ENCODE measurements around the gene CAMTA1. TPM values are rescaled to one million over a fixed set of nuclear protein-coding genes. Genes with fewer than 3 reads are reported as not detected.

CAMTA1 gene
- total and polyA plus RNA-seq, 4 donors, result 18.0 to 93.5 (median 35.8) TPM

DNA sequence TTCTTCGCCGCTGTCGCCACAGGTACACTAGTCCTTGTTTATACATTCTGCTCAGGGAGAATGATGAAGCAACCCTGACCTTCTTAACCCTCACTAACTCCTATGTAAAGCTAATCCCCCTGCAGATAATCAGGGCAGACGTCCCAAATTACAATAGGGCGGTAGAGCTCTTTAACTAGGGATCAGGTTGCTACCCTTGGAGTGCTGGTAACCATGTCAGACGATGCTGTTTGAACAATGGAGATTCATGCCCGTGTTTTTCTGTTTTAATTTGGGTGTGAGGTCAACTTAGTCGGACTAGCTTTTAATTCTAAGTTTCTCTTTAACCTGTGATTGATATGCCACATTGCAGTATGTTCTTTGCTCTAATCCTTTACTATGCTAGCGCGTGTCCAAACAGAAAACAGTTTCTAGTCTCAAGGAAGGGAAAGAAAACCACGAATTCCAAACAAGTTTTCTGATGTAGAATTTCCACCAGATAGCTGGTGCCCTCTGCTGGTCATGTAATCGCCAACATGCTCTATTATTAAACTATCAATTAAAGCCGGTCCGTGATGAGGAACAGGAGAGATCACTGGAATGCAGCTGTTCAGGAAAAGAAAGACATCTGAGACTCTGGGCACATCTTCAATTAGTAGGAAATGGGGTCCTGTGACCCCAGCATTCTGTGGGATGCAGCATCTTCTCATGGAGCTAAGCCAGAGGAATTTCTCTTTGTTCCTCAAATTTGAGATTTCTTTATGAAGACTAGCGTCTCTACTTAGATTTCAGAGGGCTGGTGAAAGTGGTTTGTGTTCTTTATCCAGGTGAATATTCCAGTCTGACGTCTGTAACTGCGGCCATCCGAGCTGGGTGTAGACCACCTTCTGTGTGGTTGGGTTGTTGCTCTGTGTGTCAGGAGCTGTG, 967.5 kb downstream of the CAMTA1 start:
- no peaks in the 10 kb centered on the region for H3K36me3 ChIP-seq (ENCODE audit: control insufficient read depth in 4 of 4, insufficient read depth in 3 of 4, low read depth in 1 of 4, low read length in 3 of 4)
- H3K4me3 ChIP-seq (ENCODE audit: low read depth in 1 of 3, low read length in 3 of 3), result peak overlapping the region; percentile 40 to 59 (median 44)
- H3K4me1 ChIP-seq (ENCODE audit: control insufficient read depth in 4 of 4, insufficient read depth in 4 of 4, low read length in 3 of 4), result peaks cover 0 to 8% (median 7%) of the 10 kb centered on the region in 4 donors
- peak; percentile 50 for DNase-seq (ENCODE audit: low spot score)
- no peaks in the 10 kb centered on the region for H3K9me3 ChIP-seq (ENCODE audit: control insufficient read depth in 4 of 4, low read length in 3 of 4)
- TF ChIP-seq YY1 (IDR thresholded peaks at IDR 0.05) (no peak), HNF4G (IDR thresholded peaks at IDR 0.05) (no peak), CTCF (IDR thresholded peaks at IDR 0.05; ENCODE audit: low read depth, low read length, missing input control) (peak; percentile 80), JUND (IDR thresholded peaks at IDR 0.05) (no peak), NR2F2 (IDR thresholded peaks at IDR 0.05) (no peak), FOXA2 (IDR thresholded peaks at IDR 0.05) (peak; percentile 6), RXRA (IDR thresholded peaks at IDR 0.05) (no peak), FOXA1 (IDR thresholded peaks at IDR 0.05) (no peak), GABPA (IDR thresholded peaks at IDR 0.05 in 1 of 2, conservative IDR thresholded peaks at IDR 0.05 in 1 of 2) (no peak), TAF1 (conservative IDR thresholded peaks at IDR 0.05) (no peak), RAD21 (IDR thresholded peaks at IDR 0.05) (peak; percentile 96), EGR1 (IDR thresholded peaks at IDR 0.05; ENCODE audit: low read depth in 2 of 2) (no peak)
- TF ChIP-seq, protein P1, sequence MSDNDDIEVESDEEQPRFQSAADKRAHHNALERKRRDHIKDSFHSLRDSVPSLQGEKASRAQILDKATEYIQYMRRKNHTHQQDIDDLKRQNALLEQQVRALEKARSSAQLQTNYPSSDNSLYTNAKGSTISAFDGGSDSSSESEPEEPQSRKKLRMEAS (IDR thresholded peaks at IDR 0.05), result no peak
- TF ChIP-seq, protein P2, sequence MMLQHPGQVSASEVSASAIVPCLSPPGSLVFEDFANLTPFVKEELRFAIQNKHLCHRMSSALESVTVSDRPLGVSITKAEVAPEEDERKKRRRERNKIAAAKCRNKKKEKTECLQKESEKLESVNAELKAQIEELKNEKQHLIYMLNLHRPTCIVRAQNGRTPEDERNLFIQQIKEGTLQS (IDR thresholded peaks at IDR 0.05), result peak; percentile 15
- TF ChIP-seq, protein P3, sequence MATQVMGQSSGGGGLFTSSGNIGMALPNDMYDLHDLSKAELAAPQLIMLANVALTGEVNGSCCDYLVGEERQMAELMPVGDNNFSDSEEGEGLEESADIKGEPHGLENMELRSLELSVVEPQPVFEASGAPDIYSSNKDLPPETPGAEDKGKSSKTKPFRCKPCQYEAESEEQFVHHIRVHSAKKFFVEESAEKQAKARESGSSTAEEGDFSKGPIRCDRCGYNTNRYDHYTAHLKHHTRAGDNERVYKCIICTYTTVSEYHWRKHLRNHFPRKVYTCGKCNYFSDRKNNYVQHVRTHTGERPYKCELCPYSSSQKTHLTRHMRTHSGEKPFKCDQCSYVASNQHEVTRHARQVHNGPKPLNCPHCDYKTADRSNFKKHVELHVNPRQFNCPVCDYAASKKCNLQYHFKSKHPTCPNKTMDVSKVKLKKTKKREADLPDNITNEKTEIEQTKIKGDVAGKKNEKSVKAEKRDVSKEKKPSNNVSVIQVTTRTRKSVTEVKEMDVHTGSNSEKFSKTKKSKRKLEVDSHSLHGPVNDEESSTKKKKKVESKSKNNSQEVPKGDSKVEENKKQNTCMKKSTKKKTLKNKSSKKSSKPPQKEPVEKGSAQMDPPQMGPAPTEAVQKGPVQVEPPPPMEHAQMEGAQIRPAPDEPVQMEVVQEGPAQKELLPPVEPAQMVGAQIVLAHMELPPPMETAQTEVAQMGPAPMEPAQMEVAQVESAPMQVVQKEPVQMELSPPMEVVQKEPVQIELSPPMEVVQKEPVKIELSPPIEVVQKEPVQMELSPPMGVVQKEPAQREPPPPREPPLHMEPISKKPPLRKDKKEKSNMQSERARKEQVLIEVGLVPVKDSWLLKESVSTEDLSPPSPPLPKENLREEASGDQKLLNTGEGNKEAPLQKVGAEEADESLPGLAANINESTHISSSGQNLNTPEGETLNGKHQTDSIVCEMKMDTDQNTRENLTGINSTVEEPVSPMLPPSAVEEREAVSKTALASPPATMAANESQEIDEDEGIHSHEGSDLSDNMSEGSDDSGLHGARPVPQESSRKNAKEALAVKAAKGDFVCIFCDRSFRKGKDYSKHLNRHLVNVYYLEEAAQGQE (IDR thresholded peaks at IDR 0.05), result no peak
- 19% methylated on average over 18 of the region's 18 CpGs for WGBS
- no peaks in the 10 kb centered on the region for H3K27me3 ChIP-seq (ENCODE audit: control insufficient read depth in 4 of 4, insufficient read depth in 4 of 4, low read length in 3 of 4)
- peak overlapping the region in 1 of 2 donors; percentile 59 for H3K9ac ChIP-seq (ENCODE audit: low read depth in 1 of 2, low read length in 2 of 2)
- H3K27ac ChIP-seq (ENCODE audit: low read depth in 1 of 2, low read length in 2 of 2), result no peak overlapping the region

DNA sequence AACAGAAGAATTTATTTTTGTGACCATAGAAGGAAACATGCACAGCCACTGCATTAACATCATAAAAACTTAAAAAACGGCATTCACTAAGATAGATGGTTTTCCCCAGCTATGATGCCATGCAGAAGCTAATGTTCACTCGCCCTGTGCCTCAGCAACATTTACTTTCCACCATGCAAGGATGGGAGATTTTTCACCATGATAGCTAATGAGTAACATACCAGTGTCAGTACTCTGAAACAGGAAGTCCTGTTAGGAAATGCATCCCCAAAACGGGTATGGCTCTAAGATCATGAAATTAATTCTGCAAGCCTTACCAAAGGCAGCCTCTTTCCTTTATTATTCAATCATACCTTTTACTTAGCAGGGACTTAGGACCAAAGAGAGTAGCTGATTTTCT, 968.4 kb downstream of the CAMTA1 start:
- DNase-seq (ENCODE audit: low spot score), result no peak
- Histone ChIP-seq H3K4me3 (ENCODE audit: low read depth in 1 of 3, low read length in 3 of 3) (no peak overlapping the region), H3K9me3 (ENCODE audit: control insufficient read depth in 4 of 4, low read length in 3 of 4) (no peaks in the 10 kb centered on the region), H3K27me3 (ENCODE audit: control insufficient read depth in 4 of 4, insufficient read depth in 4 of 4, low read length in 3 of 4) (no peaks in the 10 kb centered on the region), H3K36me3 (ENCODE audit: control insufficient read depth in 4 of 4, insufficient read depth in 3 of 4, low read depth in 1 of 4, low read length in 3 of 4) (no peaks in the 10 kb centered on the region), H3K9ac (ENCODE audit: low read depth in 1 of 2, low read length in 2 of 2) (no peak overlapping the region), H3K4me1 (ENCODE audit: control insufficient read depth in 4 of 4, insufficient read depth in 4 of 4, low read length in 3 of 4) (peaks cover 0 to 8% (median 7%) of the 10 kb centered on the region in 4 donors), H3K27ac (ENCODE audit: low read depth in 1 of 2, low read length in 2 of 2) (no peak overlapping the region)
- WGBS, result 66% methylated on average over 3 of the region's 3 CpGs
- TF ChIP-seq, protein P3 (IDR thresholded peaks at IDR 0.05), result no peak

All from liver (tissue), 9 donors.